Activated naive CD4-positive, alpha-beta T cell (primary cell): ENCODE data around the gene INTS12.
"Not testable (repeated sequence)": the region's sequence is repeated elsewhere in the genome, so short reads cannot be mapped to it uniquely, and the experiment has no call there.

Experiments
- DNase-seq, 4 experiments: peaks; one replicate each; lab custom pipeline; 2025; lab: John Stamatoyannopoulos, UW

INTS12 gene, protein sequence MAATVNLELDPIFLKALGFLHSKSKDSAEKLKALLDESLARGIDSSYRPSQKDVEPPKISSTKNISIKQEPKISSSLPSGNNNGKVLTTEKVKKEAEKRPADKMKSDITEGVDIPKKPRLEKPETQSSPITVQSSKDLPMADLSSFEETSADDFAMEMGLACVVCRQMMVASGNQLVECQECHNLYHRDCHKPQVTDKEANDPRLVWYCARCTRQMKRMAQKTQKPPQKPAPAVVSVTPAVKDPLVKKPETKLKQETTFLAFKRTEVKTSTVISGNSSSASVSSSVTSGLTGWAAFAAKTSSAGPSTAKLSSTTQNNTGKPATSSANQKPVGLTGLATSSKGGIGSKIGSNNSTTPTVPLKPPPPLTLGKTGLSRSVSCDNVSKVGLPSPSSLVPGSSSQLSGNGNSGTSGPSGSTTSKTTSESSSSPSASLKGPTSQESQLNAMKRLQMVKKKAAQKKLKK

DNA sequence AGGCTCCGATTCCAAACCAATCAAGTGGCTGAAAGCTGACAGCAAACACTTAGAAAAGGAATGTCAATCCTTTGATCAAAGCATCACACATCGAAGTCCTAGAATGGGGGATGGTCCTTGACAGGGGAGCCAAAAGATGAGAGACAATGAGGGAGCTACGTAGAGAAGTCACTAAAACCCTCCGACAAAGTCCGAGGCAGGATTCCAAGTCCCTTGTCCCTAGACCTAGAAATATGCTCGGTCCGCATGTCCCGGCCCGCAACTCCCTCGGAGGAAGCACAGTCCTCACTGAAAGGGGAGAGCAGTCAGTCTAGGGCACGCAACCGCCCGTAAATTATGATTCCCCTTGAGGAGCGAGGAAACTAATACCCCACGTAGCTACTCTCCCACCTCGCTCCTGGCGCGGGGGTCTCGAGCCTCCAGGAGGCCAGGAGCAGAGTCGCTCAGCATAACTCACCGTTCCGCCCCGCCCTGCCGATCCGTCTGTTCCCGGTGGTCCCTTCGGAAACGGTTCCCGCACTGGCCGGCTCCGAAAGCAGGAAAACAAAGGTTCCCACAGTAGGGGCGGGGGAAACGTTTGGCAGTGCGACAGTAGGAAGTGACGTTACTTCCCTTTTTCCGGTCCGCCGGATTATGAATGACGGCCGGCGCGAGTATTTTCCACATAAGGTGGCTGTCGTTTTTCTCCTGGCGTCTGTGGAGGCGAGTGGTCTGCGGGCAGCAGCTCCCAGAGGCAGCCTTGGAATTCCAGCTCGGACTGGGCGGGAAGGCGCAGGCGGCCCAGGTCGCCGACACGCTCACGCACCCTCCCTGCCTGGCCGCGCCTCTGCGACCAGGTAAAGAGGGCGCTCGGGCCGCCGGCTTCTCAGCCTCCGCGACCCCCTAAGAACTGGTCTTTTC is at the start of gene INTS12, which contains the start of gene GSTCD:
INTS12 (minus strand) TSS at position 509 of the 900 bp plus-strand sequence. CDS start 8,684 bp downstream, outside the sequence.
GSTCD (plus strand) TSS at position 604 of the 900 bp plus-strand sequence. CDS start 8,830 bp downstream, outside the sequence.
- peak; percentile 60 to 81 (median 72) for DNase-seq

DNA sequence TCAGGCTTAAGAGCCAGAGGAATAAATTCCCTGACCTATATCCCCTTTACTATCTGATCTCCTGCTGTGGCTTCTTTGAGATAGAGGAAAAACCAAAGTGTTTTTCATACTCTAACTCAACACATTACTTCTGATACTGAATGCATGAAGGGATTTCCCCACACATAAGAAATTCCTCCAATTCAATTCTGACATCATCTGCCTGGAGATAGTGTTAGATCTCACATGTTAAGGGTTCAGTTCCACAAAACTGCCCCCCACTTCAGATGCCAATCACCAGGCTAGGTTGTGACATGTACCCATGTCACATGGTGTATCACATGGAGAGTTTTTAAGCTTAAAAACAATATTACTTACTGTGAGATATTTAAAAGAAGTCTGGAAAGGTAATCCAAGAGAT is 46.9 kb upstream of the INTS12 start:
- no peak for DNase-seq

DNA sequence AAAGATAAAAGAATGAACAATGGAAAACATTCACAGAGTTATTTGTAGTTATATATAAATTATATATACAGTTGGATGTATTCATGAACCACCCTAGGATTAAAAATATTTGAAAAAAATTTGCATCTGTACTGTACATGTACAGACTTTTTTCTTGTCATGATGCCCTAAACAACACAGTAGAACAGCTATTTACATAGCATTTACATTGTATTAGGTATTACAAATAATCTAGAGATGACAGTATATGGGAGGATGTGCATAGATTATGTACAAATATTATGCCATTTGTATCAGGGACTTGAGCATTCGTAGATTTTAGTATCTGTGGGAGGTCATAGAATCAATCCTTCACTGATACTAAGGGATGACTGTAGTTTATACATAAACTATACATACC is 44.9 kb upstream of the INTS12 start:
- no peak for DNase-seq

DNA sequence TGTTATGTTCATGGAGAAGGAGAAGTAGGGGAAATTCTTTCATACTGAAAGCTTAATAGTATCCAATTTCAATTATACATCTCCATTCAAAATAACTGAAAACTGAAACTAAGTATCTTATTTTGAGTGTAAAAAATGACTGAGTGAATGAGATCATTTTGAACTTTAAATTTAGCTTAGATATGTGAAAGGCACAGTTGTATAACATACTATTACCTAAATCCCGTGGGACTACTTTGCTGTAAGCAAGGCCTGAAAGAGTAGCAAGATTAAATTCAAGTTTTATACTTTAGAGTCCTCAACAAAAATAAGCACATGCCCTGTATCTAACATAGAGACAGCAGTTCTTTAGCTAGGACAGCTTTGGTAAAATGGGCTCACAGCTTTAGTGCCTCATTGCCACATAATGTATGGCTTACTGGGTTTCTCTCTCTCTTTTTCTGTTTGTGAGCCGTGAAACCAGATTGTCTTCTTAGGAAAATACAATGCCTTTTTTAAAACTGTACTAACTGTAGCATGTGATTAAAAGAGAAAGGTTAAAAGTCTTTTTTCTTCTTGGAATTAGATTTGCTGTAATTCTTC is 43.3 kb upstream of the INTS12 start:
- no peak for DNase-seq

DNA sequence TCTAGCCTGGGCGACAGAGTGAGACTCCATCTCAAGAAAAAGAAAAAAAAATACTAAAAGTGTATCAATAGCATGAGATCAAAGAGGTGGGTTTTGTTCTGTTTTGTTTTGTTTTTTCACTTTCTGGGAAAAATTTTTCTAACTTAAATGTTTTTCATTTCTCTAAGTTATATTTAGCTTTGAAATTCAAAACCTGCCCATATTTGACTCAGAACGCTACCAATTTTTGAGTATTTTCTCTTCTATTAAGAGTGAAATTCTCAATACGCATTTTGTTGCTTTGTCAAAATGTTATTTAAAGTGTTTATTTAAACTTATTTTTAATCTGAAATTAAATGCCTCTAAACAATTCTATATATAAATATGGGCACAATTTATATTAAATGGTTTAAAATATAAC is 39.7 kb upstream of the INTS12 start:
- no peak for DNase-seq

DNA sequence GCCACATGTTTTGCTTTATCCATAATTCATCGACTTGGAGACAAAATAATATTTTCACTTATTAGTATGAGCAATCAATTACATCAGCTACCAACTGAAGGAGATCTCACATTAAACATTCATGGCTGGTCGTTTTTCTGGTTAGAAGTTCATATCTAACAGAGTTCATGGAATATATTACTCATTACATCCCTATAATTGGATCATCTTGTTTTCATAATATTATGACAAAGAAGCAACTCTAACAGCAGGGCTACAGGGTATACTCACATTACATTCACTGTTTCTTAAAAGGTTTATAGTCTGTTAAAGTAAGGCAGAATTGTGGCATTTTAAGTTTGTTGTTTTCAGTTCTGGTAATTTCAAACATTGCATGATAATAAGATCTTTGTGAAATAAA is 33.1 kb upstream of the INTS12 start:
- DNase-seq = no peak

DNA sequence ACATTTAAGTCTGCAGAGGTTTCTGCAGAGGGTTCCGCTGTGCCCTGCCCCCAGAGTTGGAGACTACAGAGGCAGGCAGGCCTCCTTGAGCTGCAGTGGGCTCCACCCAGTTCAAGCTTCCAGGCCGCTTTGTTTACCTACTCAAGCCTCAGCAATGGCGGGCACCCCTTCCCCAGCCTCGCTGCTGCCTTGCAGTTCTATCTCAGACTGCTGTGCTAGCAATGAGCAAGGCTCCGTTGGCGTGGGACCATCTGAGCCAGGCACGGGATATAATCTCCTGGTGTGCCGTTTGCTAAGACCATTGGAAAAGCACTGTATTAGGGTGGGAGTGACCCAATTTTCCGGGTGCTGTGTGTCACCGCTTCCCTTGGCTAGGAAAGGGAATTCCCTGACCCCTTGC is 26.7 kb upstream of the INTS12 start:
- DNase-seq = not testable (repeated sequence)

DNA sequence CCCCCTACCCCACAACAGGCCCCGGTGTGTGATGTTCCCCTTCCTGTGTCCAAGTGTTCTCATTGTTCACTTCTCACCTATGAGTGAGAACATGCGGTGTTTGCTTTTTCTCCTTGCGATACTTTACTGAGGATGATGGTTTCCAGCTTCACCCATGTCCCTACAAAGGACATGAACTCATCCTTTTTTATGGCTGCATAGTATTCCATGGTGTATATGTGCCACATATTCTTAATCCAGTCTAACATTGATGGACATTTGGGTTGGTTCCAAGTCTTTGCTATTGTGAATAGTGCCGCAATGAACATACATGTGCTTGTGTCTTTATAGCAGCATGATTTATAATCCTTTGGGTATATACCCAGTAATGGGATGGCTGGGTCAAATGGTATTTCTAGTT is 21.4 kb upstream of the INTS12 start:
- not testable (repeated sequence) for DNase-seq

DNA sequence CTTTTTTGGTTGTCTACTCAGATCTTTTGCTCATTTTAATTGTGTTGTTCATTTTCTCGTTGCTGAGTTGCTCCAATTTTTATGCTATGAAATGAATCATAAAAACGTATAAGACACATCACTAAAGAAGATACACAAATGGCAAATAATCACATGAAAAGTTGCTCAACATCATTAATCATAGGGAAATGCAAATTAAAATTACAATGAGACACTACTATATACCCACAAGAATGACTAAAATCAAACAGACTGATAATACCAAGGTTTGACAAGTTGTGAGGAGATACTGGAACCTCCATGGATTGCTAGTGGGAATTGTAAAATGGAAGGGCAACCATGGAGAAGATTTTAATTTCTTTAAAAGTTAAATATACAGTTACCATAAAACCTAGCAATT is 17.1 kb upstream of the INTS12 start:
- no peak for DNase-seq

DNA sequence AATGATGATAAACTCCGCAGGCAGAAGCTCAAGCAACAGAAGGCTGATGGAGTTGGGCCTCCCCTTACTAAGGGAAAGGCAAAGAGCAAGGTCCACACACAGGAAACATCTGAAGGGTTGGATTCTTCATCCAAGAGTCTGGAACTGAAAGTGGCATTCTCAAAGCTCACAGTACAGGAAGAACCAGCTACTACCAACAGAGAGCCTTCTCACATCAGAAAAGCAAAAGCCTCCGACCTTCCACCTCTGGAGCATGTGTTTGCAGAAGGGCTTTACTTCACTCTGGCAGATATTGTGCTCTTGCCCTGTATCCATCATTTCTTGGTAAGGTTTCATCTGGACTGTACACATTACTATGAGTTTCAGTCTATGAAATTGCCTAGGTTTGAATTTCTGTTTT is 10.7 kb upstream of the INTS12 start:
- no peak for DNase-seq

DNA sequence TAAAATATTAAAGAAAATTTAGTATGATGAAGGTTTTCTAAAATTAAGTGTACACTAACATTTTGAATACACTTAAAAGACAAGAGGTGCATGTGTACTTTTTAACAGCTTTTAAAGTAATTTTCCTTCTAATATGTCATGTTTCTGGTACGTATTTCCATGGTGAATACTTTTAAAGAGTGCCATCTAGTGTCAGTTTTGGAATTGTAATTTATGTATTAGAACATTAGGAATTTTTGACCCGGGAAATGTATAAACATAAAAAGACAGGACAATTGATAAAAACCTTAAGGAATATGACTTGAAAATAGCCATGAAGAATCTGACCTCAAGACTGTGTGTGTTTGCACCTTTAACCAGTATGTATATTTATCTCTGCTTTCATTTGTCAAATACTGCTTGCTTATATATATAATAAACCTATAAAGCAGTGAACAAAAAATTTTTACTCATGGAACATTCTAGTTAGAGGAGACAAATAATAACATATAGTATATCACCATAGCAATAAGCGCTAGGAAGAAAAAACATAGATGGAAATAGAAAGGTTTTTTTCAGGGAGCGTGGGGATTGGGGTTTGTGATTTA is 7.3 kb upstream of the INTS12 start:
- DNase-seq = no peak

DNA sequence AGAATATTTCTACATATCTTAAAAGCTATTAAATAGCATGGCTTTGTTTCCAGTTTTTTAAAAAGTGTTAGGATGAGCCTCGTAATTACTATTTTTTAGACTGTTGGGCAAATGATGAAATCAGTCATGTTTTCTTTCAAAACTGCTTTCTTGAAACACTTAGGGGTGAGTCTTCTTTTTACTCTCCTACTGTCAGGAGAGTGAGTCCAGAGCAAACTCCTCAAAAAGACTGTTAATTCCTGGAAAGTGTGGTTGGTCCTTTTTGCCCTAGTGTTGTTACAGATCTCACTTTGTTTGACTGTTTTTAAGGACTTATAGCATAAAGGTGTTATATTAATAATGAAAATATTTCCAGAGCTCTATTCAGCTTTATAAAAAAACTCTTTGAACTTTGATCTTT is 6.4 kb upstream of the INTS12 start:
- no peak for DNase-seq

DNA sequence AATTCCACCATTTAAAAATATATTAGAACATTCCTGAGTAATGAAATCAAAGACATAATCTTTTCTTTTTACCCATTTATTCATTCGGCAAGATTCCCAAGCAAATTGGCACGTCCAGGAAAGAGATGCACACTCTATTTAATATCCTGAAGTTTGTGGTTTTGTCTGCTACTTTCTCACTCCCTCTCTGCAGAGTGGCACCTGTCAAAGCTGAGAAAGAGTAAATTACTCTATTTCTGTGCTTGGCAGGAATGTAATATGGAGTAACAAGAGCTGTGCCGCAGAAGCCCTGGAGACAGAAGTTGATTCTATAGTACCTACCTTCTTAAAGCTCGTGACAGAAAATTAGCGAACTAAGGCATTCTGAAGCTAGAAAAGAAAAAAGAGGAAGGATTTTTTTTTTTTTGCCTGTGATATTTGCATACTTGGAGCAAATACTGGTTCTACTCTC is 5.6 kb upstream of the INTS12 start:
- no peak for DNase-seq

DNA sequence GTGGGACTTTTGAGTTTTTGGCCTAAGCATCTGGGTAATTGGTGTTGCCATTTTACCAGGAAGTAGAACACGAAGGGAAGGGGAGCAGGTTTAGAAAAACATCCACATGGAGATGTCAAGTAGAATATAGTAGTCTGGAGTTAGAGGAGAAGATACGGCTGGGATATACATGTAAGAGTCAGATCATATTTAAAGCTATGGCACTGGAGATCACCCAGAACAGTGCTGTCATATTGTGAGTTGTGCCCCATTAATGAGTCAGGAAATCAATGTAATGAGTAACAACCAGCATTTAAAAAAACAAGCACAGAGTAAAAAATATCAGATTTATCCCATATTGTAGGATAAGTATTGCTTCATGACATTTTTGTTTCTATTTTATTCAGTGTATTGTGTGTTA is 4.3 kb upstream of the INTS12 start:
- no peak for DNase-seq

DNA sequence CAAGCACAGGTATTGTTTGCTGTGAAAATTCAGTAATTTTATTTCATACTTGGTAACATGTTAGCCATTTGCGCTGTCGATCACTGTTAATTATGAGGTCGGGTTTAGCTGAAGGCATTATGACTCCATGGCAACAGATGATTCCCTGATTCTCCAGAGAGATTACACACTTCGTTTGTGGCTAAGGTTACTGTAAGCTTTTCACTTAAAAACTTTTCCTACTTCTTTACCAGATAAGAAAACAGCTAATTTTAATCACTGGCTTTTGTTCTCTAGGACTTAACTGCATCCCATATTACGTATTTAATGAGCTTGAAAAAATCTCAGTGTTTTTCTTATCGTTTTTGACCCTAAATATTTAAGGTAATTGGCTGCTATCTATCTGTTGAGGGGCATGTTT is 2.2 kb upstream of the INTS12 start:
- no peak for DNase-seq

DNA sequence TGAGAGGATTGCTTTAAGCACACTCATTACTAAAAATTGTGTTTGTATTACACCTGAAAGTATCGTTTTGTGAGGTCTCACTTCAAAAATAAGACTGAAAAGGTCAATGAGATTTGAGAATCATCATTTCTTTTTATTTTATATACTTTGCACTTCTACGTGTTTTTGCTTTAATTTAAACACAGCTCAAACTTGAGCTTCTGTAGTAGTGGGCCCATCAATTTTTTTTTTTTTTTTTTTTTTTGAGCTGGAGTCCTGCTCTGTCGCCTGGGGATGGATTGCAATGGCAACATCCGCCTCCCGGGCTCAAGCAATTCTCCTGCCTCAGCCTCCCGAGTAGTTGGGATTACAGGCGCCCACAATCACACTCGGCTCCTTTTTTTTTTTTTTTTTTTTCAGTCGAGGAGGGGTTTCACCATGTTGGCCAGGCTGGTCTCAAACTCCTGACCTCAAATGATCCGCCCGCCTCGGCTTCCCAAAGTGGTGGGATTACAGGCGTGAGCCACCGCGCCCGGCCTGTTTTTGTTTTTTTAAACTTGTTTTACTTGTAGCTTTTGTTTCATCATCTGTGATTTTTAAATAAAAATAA is 1.6 kb upstream of the INTS12 start:
- no peak for DNase-seq

DNA sequence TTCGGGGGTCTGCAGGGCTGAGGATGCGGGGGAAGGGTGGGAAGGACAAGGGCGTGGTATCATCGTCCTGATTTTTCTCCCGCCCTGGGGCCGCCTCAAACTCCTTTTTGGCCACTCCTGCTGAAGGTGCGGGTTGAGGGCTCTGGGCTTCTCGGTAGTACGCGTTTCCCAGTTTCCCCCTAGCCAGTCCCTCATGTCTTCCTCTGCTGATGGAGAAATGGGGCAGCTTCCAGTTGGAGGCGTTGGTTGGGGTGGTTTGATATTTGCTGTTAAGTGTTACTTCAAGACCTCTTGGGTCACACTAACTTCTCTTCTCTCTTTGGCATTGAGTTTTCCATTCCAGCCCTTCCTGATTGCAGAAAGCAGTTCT is 577 bp upstream of the INTS12 start:
- DNase-seq = no peak

DNA sequence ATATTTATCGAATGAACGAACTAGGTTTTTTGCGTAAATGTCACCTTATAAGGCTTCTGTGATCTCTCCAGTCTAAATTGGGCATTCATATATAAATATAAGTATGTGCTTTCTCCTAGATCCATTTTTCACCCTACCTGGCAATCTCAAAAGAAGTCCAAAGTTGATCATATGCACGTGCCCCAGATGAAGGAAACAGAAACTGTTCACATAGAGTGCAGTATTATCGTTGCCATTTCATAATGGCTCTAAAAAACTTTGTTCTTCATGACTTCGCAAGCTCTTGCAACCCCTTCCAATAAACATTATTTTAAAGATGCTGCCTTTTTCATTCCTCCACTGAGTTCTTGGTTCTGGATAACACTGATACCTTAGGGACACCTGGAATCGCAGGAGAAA is 708 bp downstream of the INTS12 start:
- DNase-seq = no peak

DNA sequence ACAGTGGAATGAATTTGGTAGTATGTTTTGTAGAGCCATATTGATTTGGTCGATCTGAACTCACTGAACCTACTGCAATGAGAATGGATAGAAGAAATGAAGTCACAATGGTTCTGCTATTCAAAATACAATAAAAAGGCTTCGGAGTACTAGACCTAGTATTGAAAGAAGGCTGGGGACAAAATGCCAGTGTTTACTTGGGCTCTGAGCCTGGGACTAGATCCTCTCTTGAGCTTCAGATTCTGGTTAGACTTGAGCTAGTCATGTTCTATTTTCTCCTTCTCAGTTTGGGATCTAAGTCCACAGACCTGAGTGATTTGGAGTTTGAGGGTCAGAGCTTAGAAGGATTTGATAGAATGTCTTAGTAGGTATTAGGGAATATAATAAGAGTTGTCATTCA is 9.9 kb downstream of the INTS12 start:
- no peak for DNase-seq

DNA sequence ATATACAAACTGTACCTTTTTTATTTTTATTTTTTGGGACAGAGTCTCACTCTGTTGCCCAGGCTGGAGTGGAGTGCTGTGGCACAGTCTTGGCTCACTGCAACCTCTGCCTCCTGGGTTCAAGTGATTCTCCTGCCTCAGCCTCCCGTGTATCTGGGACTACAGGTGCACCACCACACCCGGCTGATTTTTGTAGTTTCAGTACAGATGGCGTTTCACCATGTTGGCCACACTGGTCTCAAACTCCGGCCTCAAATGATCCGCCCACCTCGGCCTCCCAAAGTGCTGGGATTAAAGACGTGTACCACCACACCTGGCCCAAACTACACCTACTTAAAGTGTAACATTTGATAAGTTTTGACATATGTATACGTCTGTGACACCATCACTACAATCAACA is 12.7 kb downstream of the INTS12 start:
- not testable (repeated sequence) for DNase-seq

DNA sequence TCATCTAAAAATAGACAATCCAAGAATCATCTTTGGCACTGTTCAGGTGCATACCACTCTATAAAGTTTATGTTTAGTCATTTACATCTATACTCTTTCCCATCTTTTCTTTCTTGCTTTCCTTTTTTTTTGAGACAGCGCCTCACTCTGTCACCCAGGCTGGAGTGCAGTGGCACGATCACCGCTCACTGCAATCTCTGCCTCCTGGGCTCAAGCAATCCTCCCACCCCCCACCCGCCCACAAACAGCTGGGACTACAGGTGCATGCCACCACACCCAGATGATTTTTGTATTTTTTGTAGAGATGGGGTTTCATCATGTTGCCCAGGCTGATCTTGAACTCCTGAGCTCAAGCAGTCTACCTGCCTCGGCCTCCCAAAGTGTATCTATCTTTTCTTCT is 13.7 kb downstream of the INTS12 start:
- DNase-seq = not testable (repeated sequence)

DNA sequence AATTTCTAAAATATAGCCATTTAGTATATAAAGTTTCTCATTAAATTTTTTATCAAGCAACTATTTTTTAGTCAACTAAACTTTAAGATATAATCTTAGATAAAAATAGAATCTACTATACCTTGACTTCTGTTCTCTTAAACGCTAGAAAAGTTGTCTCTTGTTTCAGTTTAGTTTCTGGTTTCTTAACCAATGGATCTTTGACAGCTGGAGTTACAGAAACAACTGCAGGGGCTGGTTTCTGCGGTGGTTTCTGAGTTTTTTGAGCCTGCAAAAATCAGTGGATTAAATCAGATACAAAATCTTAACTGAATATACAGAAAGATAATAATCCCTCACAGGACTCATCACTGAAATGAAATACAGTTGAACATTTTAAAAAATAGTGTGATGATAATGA is 21.9 kb downstream of the INTS12 start:
- DNase-seq = no peak
